ENCODE measurements around the gene ASPN. TPM values are rescaled to one million over a fixed set of nuclear protein-coding genes. Genes with fewer than 3 reads are reported as not detected.

ASPN gene
- polyA plus RNA-seq, 6 donors from 2014 or later: 0.12 TPM; not detected in 5

DNA sequence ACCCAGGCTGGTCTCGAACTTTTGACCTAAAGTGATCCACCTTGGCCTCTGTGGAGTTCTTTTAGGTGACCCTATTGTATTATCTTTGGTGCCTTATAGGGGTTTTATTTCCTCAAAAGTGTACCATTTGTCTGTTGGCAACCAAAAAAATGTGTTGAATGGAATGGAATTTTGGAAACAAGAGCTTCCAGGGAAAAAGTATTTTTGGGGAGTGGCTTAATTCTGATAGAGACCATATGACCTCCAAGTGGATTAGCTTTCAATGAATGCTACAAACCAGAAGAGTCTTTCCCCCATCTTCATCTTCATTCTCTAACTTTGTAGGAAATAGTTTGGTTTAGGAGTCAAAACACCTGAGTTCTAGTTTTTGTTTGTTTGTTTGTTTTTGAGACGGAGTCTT is 74.5 kb downstream of the ASPN start:
- ATAC-seq (ENCODE audit: low read depth in 2 of 2) (no peak), DNase-seq (no peak)
- Mint-ChIP-seq H3K4me3 (no peak overlapping the region), H3K27ac (no peak overlapping the region), H3K36me3 (no peaks in the 10 kb centered on the region), H3K27me3 (no peaks in the 10 kb centered on the region), H3K9me3 (peaks cover 0 to 4% (median 0%) of the 10 kb centered on the region in 7 donors), H3K4me1 (peaks cover 15 to 19% (median 18%) of the 10 kb centered on the region in 3 donors)

GRCh38 chr9:92406477-92406876 is 75.8 kb downstream of the ASPN start:
- no peaks in the 10 kb centered on the region for H3K36me3 Mint-ChIP-seq
- no peaks in the 10 kb centered on the region for H3K27me3 Mint-ChIP-seq
- DNase-seq (peak; percentile 47), ATAC-seq (ENCODE audit: low read depth in 2 of 2) (peak; percentile 100)
- H3K4me3 Mint-ChIP-seq: peak overlapping the region; percentile 4 to 80 (median 76)
- no peaks in the 10 kb centered on the region for H3K9me3 Mint-ChIP-seq
- H3K4me1 Mint-ChIP-seq: peaks cover 15 to 19% (median 18%) of the 10 kb centered on the region in 3 donors
- H3K27ac Mint-ChIP-seq: peak overlapping the region; percentile 75 to 93 (median 87)

Other genes with a start within 250 kb of the ASPN start
- gene IARS1, start 188.8 kb downstream of the ASPN start, polyA plus RNA-seq (ENCODE audit: low read depth in 6 of 6): 10 to 100 TPM; 30.1 to 54.0 (median 40.8) TPM
- gene NOL8, start 157.2 kb downstream of the ASPN start, polyA plus RNA-seq (ENCODE audit: low read depth in 6 of 6): 10 to 100 TPM; 18.6 to 37.0 (median 26.9) TPM
- gene CENPP, start 156.6 kb downstream of the ASPN start, polyA plus RNA-seq (ENCODE audit: low read depth in 6 of 6): 1 to 10 TPM; 2.9 to 5.3 (median 4.2) TPM
- under 1 TPM in 2 of 6 donors, not detected in 4; 0.09 to 0.57 TPM for gene OGN, start 77.9 kb downstream of the ASPN start, polyA plus RNA-seq (ENCODE audit: low read depth in 6 of 6)
- gene OMD, start 58.0 kb downstream of the ASPN start, polyA plus RNA-seq (ENCODE audit: low read depth in 6 of 6): under 1 TPM in 3 of 6 donors, not detected in 3; 0.17 to 0.21 (median 0.19) TPM
- gene ECM2, start 53.5 kb upstream of the ASPN start, polyA plus RNA-seq (ENCODE audit: low read depth in 6 of 6): under 1 TPM in 1 of 6 donors, not detected in 5; 0.09 TPM
- gene IPPK, start 187.6 kb upstream of the ASPN start, polyA plus RNA-seq (ENCODE audit: low read depth in 6 of 6): 10 to 100 TPM in 1 of 6 donors, 1 to 10 TPM in 5; 4.1 to 12.8 (median 6.1) TPM

Measured in naive B cell (primary cell).